HEK293T (cell line): ENCODE measurements around the gene STXBP6.

ENCODE experiments used
- ARNT ChIP-seq: fragments of 450-650 bp; IDR thresholded peaks from 2 replicates; pipeline ENCODE4 v1.6.1; 2017; ENCODE audit warnings: mild to moderate bottlenecking
- BHLHE40 ChIP-seq: fragments of 450-650 bp; IDR thresholded peaks from 2 replicates; pipeline ENCODE4 v1.6.1; 2016; ENCODE audit warnings: mild to moderate bottlenecking, moderate library complexity, borderline replicate concordance
- CTBP1 ChIP-seq: fragments of 450-650 bp; IDR thresholded peaks from 2 replicates; pipeline ENCODE4 v1.6.1; 2016; ENCODE audit warnings: borderline replicate concordance
- FOXA1 ChIP-seq: fragments of 450-650 bp; IDR thresholded peaks from 2 replicates; pipeline ENCODE4 v1.6.1; 2016; ENCODE audit warnings: mild to moderate bottlenecking
- FOXK2 ChIP-seq: fragments of 450-650 bp; IDR thresholded peaks from 2 replicates; pipeline ENCODE4 v1.6.1; 2016; ENCODE audit warnings: mild to moderate bottlenecking
- HDGF ChIP-seq: fragments of 450-650 bp; IDR thresholded peaks from 2 replicates; pipeline ENCODE4 v1.6.1; 2017; ENCODE audit warnings: antibody characterized with exemption, borderline replicate concordance
- L3MBTL2 ChIP-seq: fragments of 450-650 bp; conservative IDR thresholded peaks from 2 replicates; pipeline ENCODE4 v1.6.1; 2016; ENCODE audit warnings: mild to moderate bottlenecking
- NFRKB ChIP-seq: fragments of 450-650 bp; IDR thresholded peaks from 2 replicates; pipeline ENCODE4 v1.6.1; 2016; ENCODE audit warnings: mild to moderate bottlenecking, moderate library complexity
- SP1 ChIP-seq: fragments of 450-650 bp; IDR thresholded peaks from 2 replicates; pipeline ENCODE4 v1.6.1; 2017
- SUZ12 ChIP-seq: fragments of 450-650 bp; IDR thresholded peaks from 2 replicates; pipeline ENCODE4 v1.6.1; 2016; ENCODE audit warnings: mild to moderate bottlenecking
- TARDBP ChIP-seq: fragments of 450-650 bp; IDR thresholded peaks from 2 replicates; pipeline ENCODE4 v1.6.1; 2016

GRCh38 chr14:25062022-25062321 lies 12.0 kb upstream of the STXBP6 start:
- no peak for TF ChIP-seq BHLHE40
- TF ChIP-seq TARDBP: no peak
- TF ChIP-seq NFRKB: no peak
- no peak for TF ChIP-seq L3MBTL2
- no peak for TF ChIP-seq ARNT
- TF ChIP-seq FOXK2: no peak
- no peak for TF ChIP-seq HDGF
- no peak for TF ChIP-seq SP1
- no peak for TF ChIP-seq FOXA1
- no peak for TF ChIP-seq SUZ12
- no peak for TF ChIP-seq CTBP1
